NOMO-1 (cell line): ENCODE measurements around the gene THAP4.
"Not testable (repeated sequence)": the region's sequence is repeated elsewhere in the genome, so short reads cannot be mapped to it uniquely, and the experiment has no call there.

Experiments
- DNase-seq, 2 experiments: peaks; one replicate each; lab custom pipeline; 2025; ENCODE audit not compliant: unreplicated experiment in 2 of 2; lab: John Stamatoyannopoulos, UW

The THAP4 gene

DNA sequence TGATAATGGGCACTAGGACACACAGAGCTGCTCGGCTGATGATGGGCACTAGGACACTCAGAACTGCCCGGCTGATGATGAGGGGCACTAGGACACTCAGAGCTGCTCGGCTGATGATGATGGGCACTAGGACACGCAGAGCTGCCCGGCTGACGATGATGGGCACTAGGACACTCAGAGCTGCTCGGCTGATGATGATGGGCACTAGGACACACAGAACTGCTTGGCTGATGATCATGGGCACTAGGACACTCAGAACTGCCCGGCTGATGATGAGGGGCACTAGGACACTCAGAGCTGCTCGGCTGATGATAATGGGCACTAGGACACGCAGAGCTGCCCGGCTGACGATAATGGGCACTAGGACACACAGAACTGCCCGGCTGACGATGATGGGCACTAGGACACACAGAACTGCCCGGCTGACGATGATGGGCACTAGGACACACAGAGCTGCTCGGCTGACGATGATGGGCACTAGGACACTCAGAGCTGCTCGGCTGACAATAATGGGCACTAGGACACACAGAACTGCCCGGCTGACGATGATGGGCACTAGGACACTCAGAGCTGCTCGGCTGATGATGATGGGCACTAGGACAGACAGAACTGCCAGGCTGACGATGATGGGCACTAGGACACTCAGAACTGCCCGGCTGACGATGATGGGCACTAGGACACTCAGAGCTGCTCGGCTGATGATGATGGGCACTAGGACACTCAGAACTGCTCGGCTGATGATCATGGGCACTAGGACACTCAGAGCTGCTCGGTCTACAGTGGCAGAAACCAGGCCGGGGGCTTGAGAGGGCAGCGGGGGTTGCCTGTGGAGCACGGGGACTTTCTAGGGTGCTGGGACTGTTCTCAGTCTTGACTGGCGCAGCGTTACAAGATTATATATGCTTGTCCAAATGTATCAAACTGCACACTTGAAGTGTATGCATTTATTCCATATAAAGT is 46.2 kb downstream of the THAP4 start:
- DNase-seq: not testable (repeated sequence)

GRCh38 chr2:241589863-241590262 is 47.1 kb downstream of the THAP4 start:
- DNase-seq: not testable (repeated sequence)

DNA sequence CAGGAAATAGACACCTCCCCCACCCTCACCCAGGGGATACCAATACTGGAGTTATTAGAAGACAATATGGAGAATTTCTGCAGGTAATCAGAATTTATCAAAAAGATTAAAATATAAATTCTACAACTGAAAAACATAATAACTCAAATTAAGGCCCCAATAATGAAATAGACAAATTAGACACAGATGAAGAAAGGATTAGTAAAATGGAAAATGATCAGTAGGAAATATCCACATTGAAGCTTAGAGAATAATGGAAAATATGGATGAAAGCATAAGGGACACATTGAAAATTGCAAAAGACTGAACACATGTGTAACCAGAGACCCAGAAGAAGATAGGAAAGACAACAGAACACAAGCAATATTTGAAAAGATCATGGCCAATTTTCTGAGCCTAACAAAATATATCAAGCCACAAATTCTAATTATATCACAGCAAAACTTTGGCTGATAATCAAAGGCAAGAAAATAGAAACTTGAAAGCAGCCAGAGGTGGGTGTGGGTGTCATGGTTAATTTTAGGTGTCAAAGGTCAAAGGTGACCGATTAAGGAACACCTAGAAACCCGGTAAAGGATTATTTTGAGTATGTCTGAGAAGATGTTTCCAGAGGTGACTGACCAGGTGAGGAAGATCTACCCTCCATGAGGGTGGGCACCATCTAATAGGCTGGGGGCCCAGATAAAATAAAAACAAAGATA is 50.2 kb downstream of the THAP4 start:
- no peak for DNase-seq

GRCh38 chr2:241584436-241584835 is 52.5 kb downstream of the THAP4 start:
- no peak for DNase-seq

DNA sequence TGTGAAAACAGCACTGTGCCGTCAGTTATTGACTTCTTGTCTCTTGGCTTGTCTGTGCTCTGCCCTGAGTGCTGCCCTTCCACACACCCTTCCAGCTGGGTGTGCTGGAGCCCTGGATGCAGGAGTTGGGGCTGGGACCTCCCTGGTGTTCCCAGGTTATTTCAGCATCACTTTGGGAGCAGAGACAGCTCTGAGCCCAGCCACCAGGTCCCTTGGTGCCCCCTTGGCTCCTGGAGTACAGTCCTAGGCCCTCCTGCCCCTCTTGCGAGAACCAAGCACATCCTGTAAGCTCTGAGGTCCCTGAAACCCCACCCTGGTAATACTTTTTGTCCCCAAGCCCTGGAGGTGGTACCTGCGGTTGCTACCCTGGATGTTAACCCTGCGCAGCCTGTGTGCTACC is 54.2 kb downstream of the THAP4 start:
- DNase-seq: no peak

GRCh38 chr2:241582328-241582727 is 54.6 kb downstream of the THAP4 start:
- no peak for DNase-seq

DNA sequence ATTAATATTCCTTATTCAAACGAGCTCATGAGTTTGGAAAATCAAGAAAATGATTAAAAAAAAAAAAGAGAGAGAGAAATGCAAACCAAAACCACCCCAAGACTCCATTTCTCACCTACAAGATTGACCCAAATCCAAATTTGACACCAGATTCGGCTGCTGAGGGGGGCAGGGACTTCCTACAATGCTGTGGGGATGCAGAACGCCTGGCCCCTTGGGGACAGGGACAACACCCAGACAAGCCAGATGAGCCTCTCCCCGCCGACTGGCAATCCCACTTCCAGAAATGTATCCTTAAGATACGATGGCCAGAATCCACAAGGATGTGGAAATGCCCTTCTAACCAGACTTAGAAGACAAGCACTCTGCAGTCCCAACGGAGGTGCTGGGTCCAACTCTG is 57.7 kb downstream of the THAP4 start:
- no peak for DNase-seq

DNA sequence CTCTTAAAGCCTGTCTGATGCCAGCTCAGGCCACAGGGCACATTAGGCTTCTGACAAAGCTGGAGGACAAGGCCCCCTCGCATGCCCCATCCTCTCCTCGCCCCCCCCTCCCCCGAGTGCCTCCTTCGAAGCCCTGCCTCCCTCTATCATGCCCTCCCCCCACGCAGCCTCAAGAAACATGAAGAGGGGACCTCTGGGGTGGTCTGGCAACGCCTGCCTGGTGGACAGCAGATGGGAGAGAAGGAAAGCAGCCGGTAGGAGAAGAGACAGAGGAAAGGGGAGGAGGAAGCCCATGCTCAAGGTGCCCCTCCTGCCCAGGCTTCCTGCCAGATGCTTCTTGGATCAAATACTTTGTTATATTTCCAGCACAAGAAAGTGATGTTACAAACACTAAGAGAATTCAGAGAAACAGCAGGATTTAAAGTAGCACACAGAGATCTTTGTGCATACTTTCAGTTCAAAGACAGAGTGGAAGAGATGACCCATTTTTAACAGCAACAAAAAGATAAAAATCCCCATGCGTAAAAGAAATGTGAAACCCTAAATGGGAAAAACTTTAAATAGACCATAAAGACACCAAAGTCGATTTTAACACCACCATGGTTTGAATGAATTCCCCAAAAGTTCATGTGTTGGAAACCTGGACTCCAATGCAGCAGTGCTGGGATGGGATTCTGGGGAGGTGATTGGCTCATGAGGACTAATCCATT is 59.4 kb downstream of the THAP4 start:
- no peak for DNase-seq

DNA sequence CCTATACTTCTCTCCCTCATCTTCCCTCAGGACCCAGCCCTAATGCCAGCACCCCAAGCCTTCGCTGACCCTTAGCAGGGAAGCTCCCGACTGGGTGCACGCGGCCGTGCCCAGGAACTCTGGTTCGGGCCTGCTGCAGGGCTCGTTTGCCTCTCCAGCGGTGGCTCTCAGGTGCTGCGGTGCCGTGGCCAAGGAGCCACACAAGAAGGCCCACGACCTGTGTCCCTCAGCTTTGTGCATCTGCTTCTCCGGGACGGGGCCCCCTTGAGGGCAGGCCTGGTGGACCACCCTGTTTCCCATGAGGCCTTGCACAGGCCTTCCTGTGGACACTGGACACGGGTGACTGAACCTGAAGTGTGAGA is 60.7 kb downstream of the THAP4 start:
- no peak for DNase-seq

DNA sequence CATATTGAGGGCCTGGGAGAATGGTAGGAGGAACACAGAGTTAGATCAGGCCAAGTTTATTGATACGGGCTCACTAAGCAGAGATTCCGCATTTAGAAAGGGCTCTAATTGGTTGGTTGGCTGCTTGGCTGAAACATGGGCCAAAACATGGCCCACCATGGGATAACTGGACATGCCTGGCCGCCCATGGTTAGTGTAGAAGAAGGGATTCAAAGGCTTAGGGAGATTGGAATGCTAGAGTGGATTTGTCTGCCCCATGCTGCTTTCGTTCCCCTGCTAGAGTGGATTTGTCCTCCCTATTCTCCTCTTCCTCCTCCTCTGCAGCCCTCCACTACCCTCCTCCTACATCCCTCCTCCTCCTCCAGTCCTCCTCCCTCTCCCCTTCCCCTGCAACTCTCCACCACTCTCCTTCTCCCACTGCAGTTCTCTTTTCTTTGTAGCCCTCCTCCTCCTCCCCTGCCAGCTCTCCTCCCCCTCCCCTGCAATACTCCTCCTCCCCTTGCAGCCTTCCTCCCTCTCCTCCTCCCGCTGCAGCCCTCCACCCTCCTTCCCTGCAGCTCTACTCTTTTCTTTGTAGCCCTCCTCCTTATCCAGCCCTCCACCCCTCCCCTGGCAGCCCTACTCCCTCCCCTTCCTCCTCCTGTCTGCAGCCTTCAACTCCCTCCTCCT is 61.2 kb downstream of the THAP4 start:
- no peak for DNase-seq

DNA sequence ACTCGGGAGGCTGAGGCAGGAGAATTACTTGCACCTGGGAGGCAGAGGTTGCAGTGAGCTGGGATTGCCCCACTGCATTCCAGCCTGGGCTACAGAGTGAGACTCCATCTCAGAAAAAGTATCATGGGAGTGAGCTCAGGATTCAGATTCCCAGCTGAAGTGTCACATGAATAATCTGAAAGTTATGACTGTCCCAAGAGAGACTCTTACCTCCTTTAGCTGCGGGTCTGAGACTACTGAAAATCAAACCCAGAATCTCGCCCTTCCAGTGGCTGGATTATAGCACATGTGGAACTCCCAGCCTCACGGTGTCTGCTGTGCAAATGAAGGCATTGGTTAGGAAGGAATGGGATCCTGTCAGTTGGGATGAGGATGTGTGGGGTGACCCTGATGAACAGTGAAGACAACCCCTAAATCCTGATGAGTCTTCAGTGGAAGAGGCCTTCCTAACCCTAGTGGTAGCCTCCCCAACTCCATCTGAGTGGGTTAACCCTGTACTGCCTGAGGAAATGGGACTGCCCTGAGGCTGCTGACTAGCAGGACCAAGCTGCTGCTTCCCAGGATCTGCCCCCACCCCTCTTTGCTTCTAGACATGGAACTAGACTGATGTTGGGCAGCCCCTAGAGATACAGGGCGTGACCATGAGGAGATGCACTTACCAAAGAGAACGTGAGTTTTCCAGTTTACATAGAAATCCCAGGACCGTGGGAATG is 61.9 kb downstream of the THAP4 start:
- no peak for DNase-seq

- no peak for DNase-seq
Observed at GRCh38 chr2:241573741-241574140, 63.2 kb downstream of the THAP4 start.

DNA sequence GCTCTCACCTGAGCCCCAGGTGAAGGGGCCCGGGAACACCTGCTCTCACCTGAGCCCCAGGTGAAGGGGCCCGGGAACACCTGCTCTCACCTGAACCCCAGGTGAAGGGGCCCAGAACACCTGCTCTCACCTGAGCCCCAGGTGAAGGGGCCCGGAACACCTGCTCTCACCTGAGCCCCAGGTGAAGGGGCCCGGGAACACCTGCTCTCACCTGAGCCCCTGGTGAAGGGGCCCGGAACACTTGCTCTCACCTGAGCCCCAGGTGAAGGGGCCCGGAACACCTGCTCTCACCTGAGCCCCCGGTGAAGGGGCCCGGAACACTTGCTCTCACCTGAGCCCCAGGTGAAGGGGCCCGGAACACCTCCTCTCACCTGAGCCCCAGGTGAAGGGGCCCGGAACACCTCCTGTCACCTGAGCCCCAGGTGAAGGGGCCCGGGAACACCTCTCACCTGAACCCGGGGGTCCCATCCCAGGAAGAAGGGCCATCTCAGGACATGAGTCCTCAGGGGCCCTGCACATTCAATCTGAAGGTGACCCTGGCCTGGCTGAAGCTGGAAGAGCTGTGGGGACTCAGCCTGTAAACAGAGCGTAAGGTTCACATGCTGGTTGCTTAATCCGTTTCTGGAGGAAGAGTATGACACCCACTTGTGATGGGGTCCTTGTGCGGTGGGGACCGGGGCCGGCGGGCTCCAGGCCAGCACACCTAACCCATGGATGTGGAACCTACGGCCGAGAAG is 63.9 kb downstream of the THAP4 start:
- DNase-seq: not testable (repeated sequence)

- DNase-seq: no peak
Observed at GRCh38 chr2:241571821-241572620, 64.9 kb downstream of the THAP4 start.

DNA sequence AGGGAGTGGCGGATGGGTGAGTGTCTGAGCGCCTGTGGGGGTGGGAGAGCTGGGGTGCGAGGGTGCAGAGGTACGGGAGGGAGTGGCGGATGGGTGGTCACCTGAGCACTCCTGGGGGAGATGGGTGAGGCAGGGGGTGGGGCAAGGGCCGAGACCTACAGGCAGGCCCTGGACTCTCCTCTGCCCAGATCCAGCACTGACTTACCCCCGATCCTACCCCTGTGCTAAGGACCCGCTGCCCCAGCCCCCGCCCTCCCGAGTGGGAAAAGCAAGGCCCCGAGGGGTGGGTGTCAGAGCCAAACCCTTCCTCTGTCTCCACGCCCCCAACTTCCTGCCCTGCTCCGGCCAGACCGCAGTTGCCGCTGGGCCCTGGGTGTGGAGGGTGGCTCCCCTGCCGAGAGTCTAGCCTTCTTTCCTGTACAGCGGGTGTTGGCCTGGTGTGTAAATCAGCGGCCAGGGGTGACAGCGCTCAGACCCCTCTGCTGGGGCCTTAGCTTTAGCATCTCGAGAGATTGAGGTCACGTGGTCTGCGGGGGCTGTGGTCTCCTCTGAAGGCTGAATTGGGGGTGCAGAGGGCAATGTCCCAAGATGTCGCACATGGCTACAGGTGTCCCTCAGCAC is 65.9 kb downstream of the THAP4 start:
- no peak for DNase-seq

GRCh38 chr2:241569831-241570281 is 67.1 kb downstream of the THAP4 start:
- DNase-seq: no peak

DNA sequence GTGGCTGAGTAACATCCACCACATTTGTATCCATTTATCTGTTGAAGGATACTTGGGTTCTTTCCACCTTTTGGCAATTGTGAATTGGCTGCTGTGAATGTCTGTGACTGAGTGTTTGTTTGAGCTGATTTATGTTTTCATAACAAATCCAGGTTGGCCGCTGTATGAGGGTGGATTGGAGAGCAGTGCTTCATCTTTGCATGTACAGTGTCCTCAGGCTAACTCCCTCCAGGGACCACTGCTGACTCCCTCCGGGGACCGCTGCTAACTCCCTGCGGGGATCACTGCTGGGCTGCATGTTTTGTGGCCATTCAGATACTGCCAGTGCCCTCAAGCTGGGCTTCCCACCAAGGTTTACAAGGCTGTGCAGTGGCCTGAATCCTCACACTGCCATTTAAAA is 68.2 kb downstream of the THAP4 start:
- no peak for DNase-seq

- no peak for DNase-seq
Observed at GRCh38 chr2:241567776-241568175, 69.2 kb downstream of the THAP4 start.
